Activated CD8-positive, alpha-beta memory T cell treated with anti-CD3 and anti-CD28 coated beads, Interleukin-2, amount 50 U/mL, for 24 hours (primary cell): ENCODE data around the gene CDH26.
"Not testable (repeated sequence)": the region's sequence is repeated elsewhere in the genome, so short reads cannot be mapped to it uniquely, and the experiment has no call there.

Experiments
- DNase-seq: peaks from one replicate; pipeline ENCODE4 v3.0.0-alpha.2; 2020; ENCODE audit errors: extremely low read depth

The CDH26 gene

DNA sequence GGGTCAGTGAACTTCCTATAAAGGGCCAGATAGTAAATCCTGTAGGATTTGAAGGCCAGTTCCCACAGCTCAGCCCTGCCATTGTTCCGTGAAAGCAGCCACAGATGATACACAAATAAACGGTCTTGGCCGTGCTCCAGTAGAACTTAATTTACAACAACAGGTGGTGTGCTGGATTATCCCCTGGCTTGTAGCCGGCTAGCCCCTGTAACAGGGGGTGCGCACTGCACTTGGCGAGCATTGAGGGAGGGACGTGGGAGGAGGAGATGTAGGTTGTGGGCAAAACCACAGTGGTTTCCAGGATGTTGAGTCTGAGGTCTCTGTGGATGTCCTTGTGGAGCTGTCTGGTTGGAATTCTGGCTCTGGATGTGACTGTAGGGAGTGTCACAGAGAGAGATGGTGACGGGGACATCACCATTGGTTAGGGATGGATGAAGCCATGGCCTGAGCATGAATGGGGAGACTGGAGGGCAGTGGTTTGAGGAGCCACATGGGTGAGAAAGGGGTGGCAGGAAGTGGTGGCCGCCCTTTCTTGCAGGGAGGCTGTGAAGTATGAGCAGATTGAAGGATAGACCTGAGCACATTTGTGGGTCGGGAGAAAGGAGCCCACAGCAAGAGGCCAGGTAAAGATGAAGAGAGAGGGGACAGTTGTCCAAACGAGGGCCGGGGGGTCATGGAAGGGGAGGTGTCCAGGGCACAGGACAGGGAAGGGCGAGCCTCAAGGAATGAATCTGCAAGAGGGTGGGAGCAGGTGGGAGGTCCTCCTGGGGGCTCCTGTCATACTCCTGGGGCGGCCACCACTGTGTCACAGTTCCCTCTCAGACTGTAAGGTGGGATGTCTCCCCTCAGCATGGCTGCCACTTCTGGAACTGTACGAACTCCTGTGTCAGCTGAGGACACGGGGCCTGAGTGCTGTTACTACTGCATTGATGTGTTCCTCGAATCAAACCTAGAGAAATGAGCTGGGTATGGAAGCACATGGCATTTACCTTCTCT lies 53.6 kb downstream of the CDH26 start:
- DNase-seq, result no peak

DNA sequence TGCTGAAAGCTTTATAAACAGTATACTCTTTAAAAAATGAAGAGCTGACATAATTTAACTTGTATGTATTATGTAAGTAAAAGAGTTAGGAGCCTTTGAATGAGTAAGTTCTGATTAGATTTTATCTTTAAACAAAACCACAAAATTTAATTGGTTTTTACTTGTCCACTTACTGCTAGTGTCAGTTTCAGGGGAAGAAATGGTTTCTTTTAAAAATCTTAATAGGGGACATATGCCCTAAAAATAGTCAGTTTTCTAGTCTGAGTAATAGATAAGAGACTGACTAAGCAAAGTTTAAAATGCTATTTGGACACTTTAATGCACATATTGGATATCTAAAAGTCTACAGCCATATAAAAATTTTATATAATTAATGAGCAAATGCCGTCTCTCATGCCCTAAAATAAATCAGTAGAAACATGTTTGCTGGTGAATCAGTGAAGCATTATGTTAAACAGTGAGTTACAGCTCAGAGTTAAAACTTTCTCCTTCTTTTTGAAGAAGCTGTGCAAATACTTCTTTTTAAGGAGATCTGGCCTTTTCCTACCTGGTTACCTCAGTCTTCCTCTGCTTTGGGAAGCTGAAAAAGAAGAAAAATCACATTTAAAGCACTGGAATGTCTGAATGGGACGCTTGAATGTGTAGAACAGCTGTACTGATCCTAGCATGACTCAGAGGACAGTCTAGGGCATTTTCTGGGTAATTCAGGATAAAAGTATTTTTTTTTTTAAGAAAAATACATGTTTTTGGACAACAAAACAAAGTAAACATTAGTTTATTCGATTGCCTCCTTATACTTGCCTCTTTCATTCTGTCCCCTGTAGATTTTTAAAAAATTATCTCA lies 55.3 kb downstream of the CDH26 start:
- DNase-seq, result no peak

DNA sequence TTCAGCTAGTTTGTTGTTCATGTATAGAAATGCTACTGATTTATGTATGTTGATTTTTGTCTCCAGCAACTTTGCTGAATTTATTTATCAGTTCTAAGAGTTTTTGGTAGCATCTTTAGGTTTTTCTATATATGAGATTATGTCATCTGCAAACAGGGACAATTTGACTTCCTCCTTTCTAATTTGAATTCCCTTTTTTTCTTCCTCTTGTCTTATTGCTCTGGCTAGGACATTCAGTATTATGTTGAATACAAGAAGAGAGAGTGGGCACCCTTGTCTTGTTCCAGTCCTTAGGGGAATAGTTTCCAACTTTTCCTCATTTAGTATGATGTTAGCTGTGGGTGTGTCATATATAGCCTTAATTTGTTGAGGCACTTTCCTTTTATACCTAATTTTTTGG lies 58.2 kb downstream of the CDH26 start:
- no peak for DNase-seq

DNA sequence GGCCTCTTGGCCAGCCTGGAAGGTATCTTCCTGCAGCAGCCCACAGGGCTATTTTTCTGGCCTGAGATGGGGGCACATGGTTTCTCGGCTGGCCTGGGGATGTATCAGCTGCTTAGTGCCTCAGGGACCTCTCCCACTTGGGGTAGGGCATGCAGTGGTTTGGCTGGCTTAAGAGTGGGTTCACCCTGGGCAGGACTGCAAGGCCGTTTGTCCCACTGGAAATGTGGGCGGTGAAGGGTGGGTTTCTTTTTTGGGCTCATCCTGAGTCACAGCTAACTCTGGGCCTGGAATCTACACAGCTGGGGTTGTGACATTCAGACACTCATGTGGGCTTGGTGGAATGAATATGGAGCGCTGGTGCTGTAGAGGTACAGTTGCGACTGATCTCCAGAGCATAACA lies 62.0 kb downstream of the CDH26 start:
- no peak for DNase-seq

- no peak for DNase-seq
These were observed 62.9 kb downstream of the CDH26 start for GRCh38 chr20:60021104-60021503.

DNA sequence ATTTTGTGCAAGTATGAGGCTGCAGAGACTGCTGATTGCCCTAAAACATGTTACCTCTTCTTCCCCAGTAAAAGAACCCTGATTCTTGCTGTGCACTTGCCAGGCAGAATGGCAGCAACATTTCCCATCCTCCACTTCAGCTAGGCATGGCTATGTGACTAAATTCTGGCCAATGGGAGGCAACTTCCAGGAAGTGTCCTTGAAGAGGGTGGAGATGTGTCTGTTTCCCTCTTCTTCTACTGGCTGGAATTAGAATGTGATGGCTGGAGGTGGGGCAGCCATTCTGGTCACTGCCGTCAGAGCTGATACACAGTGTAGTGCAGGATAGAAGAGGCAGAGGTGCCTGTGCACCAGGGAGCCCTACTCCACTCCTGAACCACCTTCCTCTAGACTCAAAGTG lies 64.6 kb downstream of the CDH26 start:
- DNase-seq, result no peak

DNA sequence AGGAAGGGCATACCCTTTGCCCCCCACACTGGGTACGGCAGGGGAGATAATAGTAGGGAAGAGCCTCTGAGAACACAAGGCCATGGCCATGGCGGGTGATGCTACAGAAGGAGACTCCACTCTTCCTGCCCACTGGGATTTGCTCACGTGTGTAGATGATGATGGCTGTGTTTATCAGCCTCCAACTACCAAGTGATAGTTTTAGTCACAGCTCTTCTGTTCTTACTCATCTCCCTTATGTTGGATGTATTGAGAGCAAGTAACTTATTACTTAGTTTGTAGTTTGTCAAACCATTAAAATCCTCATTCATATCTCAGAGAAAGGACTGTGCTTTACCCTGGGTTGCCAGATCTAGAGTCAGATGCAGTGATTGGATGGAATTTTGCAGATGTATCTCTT lies 66.0 kb downstream of the CDH26 start:
- no peak for DNase-seq

DNA sequence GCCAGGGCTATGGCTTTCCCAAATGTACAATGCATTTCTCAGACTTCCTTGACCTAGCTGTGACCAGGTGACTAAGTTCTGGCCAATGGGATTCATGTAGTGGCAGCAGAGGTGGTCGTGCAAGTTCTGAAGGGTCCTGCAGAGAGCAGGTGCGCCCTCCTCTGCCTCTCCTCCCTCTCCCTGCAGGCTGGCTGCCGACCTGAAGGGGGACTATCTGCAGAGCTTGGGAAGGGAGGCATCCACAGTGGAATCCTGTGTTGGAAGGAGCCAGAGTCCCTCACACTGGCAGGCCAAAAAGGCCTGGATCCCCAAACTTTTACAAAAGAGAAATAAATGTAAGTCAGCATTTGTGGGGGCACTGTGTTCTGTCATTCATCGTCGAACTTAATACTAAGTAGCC lies 66.6 kb downstream of the CDH26 start:
- no peak for DNase-seq

GRCh38 chr20:60026010-60026409 lies 67.8 kb downstream of the CDH26 start:
- DNase-seq, result no peak

DNA sequence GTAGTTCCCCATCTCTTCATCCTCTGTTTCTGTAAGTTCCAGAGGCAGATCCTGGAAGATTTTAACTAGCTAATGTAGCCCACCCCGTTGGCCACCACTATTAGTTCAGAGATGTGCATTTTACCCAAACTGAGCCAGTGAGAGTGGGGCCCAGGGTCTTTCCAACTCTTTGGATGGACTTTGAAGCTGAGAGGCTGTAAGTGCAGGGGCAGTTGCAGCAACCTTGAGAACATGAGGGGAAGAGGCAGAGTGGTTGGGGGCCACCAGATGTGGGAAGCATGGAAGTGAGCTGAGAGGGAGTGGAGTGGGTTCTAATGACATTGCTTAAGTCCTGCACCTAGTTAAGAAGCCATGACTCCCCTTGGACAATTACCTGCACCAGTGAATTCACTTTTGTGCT lies 72.2 kb downstream of the CDH26 start:
- DNase-seq, result no peak

DNA sequence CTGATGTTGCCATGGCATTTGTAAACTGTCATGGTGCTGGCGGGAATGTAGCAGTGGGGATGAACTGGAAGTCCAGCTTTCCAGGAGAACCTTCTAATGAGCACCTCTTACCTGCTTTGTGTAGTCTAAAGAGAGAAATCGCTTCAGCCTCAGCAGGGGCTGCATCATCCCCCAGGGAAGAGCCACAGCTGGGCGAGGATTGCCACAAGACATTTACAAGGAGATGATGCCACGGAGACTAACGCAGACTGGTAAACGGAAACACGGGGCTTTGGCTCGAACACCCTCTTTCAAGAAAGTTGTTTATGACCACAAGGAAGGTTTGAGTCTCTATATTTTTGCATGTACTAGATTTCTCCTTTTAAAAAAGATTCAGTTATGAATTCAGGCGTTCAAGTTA lies 72.9 kb downstream of the CDH26 start:
- no peak for DNase-seq

DNA sequence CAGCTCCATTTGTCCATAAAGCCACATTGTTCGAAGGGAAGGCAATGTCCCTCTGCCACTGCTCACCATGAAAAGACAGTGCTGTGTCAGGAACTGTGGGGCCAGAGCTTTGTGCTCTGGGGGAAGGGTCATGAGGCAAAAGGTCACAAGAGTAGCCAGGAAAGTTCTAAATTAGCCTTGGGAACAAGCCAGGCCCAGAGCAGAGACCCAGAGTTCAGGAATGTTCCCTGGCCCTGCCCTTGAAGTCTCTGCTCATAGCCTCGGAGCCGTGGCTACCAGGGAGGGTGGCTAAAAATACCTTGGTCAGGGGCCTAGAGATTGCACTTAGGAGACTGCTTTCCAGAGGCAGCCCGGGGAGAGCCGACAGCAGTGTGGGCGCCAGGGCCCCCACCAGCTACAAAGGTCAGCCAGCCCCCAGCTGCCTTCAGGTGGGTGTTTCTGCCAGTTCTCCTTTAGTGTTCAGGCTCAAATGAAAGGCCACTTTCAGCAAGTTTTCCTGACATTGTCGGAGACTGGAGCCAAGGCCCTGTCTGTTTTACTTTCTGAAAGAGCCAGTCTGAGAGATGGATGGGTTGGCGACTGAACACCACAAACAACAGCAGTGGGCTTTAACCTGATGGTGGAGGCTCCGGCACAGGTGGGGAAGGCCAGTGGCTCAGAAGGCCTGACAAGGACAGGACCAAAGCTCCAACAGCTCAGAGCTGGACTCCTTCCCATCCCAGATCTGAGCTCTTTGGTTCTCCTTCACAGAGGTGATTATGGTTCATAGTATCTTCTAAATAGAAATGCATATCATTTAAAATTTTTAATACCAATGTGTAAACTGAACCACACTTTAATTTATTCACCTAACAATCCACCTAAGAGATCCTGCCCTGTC lies 76.2 kb downstream of the CDH26 start:
- DNase-seq, result no peak

GRCh38 chr20:60035486-60035885 lies 77.3 kb downstream of the CDH26 start:
- DNase-seq, result no peak

DNA sequence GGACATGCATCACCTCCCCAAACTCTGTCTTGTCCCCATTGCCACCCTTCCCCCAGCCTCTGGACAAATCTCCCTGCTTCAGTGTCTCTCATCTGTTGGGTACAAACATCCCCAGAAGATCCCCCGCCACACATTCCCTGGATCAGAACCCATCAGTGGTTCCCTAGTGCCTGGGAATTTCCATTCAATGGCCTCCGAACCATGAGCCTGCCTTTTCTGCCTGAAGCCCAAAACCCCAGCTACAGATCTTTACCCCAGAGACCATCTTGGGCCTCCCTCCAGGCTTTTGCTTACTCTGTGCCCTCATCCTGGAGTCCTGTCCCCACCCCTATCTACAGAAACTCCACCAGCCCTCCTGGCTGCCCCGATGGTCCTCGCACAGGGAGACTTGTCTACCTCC lies 78.1 kb downstream of the CDH26 start:
- DNase-seq, result no peak

DNA sequence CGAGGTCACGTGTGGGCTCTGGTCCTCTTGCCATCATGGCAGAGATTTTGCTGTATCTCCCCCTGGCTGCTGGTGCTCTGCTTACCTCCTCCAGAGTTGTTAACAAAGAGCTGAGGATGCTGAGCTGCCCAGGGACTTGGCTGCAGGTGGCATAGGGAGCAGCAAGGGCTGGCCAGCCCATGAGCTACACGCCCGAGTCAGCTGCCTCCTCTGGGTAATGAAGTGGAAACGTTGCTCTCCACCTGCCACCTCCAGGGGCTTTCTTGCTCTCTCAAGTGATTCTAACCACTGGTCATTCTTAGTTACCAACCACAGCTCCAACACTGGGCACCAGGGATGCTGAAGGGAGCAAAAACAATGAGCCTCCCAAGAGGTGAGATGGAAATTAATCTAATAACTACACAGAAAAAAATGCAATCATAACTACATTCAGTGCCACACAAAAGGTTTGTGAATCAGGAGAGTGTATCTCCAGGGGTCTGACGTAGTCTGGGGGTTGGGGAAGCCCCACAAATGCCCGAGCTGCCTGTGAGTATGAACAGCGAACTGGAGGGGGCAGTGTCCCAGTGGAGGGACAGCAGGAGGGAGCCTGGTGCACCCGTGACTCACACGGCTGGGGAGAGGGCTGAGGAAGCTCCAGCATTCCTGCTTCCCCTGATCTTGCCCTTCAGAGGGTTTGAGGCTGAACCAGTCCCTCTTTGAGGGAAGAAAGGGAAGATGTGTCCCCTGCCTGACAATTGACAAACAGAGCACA lies 78.7 kb downstream of the CDH26 start:
- DNase-seq, result no peak

DNA sequence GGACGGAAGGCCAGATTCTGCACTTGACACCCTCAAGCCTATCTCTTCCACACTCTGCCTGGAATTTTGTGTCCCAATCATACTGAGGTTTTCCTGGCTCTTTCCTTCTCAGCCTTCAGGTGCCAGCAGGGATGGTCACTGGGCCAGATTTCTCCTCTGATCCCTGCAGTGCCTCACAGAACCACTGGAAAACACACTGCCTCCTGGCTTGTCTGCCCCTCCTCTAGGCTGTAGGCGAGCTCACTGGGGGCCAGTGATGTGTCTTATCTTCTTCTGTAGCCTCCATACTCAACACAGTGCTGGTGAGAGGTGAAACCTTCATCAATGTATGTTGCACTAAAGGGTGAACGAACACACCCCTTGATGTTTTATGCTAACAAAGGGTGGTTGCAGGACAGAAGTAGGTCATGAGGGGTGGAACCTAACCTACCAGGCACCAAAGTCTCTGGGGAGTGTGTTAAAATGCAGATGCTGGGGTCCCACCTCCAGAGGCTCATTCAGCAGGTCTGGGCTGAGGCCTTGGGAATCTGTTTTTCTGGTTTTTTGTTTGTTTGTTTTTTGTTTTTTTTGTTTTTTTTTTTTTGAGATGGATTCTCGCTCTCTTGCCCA lies 80.3 kb downstream of the CDH26 start:
- DNase-seq, result no peak

DNA sequence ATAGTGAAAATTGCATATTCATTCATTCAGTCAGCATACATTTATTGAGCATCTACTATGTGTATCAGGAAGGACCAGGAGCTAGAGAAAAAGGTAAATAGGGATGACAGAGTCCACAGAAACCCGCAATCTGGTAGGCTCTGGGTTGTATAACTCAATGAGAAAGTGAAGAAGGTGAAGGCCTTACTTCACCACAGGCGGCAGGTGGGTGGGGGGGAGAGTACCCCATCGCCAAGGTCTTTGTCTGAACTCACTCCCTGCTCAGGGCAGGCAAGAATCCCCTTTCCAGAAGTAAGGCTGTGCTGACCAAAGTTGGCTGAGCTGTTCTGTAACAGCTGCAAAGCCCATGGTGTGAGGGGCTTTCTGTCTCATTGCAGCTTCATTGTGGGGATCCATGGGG lies 81.3 kb downstream of the CDH26 start:
- no peak for DNase-seq

DNA sequence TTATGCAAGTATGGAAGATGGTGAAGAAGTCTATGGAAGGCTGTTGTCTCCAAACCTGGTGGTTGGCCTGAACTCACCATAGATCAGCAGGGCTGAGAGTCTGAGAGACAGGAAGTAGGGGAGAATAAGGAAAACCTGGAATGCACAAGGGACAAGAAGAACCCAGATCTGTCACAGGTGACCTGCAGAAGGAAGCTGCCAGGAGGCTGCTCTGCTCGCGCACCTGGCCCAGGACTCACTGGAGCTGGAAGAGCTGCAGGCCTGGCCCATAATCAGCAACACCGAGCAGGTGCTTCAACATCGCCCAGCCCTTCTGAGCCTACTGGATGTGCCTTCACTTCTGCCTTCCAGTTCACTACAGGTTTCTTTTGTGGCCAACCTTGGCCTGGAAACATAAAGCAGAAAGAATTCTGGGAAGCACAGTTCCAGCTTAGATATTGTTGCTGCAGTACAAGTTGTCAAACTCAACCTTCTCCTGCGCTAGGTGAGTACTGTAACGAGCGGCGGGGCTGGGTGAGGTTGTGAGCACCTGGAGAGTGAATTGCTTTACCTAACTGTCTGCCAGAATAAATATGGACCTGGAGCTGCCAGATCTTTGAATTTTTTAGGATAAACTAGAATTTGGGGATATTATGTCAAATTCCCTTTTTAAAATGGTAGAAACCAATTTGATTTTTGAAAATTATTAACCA lies 82.4 kb downstream of the CDH26 start:
- no peak for DNase-seq

DNA sequence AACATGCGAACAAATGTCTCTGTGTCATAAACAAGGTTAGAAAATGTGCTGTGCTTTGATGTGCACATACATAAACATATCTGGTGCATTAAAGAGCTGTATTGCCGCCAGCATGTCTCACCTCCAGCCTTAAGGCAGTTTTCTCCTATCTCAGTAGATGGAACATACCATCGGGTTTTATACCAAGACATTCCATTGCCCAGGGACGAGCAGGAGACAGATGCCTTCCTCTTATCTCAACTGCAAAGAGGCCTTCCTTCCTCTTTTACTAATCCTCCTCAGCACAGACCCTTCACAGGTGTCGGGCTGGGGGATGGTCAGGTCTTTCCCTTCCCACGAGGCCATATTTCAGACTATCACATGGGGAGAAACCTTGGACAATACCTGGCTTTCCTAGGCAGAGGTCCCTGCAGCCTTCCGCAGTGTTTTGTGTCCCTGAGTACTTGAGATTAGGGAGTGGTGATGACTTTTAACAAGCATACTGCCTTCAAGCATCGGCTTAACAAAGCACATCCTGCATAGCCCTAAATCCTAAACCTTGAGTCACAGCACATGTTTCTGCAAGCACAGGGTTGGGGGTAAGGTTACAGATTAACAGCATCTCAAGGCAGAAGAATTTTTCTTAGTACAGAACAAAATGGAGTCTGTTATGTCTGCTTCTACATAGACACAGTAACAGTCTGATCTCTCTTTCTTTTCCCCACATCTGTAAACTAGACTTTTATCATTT lies 83.4 kb downstream of the CDH26 start:
- not testable (repeated sequence) for DNase-seq
